Right ventricle myocardium superior (tissue), 1 donor: Measurements from ENCODE around the gene RPGR. TPM values are rescaled to one million over a fixed set of nuclear protein-coding genes. Genes with fewer than 3 reads are reported as not detected.

Experiments used
- ATAC-seq: fragments of 200-7000 bp; cut with Tn5 transposase; one replicate; pipeline ENCODE4 v1.9.1; 2020; ENCODE audit warnings: mild to moderate bottlenecking; ENCODE audit not compliant: poor library complexity
- DNase-seq: peaks from one replicate; pipeline ENCODE4 v3.0.0-alpha.2; 2020
- intact Hi-C: fragments of 100-400 bp; cut with DNase I; formaldehyde crosslinking; loops from one replicate; pipeline ENCODE4 v1.11.2; 2022
- long read RNA-seq: library from polyadenylated mRNA; unstranded; transcript quantifications from one replicate; pipeline ENCODE4 v2.0.0, GENCODE V29; 2021
- total RNA-seq: library from RNA; stranded (reverse); fragmentation: NEBNext Ultra II Directional; extraction: Animal tissue kit (Norgen Biotek cat#: 25700); gene quantifications from one replicate; pipeline ENCODE4 v1.2.1, GENCODE V29; 2021
- donor health status: DM: no; HTN: yes; CAD: no; lungs with severe emphysema.

RPGR gene
- 3.5 TPM for total RNA-seq
- long read RNA-seq, transcript RPGR-201 (19 exons, 3,108 nt), result major isoform, 5 of 7 reads
- long read RNA-seq, partial matches to known transcripts, result 0 of 7 reads
- long read RNA-seq, other reads (novel, unspliced or antisense), result 2 of 7 reads

GRCh38 chrX:38327007-38327774 lies at the start of gene RPGR:
TSS of gene RPGR (minus strand) at chrX:38327509. CDS start at chrX:38327367, 142 bp downstream.
- ATAC-seq, result peak; percentile 99
- DNase-seq, result peak; percentile 95
- intact Hi-C loops, result no loop called here

- intact Hi-C loops, result no loop called here
- ATAC-seq, result no peak
- DNase-seq, result no peak
These were observed 49.4 kb upstream of the RPGR start for GRCh38 chrX:38376747-38377146.

GRCh38 chrX:38375891-38376290 lies 48.6 kb upstream of the RPGR start:
- DNase-seq (no peak), ATAC-seq (no peak)
- intact Hi-C loops, result no loop called here

- DNase-seq, result no peak
- intact Hi-C loops, result no loop called here
- no peak for ATAC-seq
These were observed 47.1 kb upstream of the RPGR start for GRCh38 chrX:38374431-38374830.

- no peak for ATAC-seq
- DNase-seq, result no peak
These were observed 44.3 kb upstream of the RPGR start for GRCh38 chrX:38371641-38372040.

GRCh38 chrX:38368774-38369173 lies 41.5 kb upstream of the RPGR start:
- intact Hi-C loops, result no loop called here
- no peak for ATAC-seq
- DNase-seq, result no peak

More at GRCh38 chrX:38371641-38372040, 44.3 kb upstream of the RPGR start:
- intact Hi-C loops, result no loop called here

GRCh38 chrX:38365954-38366353 lies 38.6 kb upstream of the RPGR start:
- intact Hi-C loops, result no loop called here
- DNase-seq (no peak), ATAC-seq (no peak)

GRCh38 chrX:38363046-38363445 lies 35.7 kb upstream of the RPGR start:
- DNase-seq, result no peak
- intact Hi-C loops, result no loop called here
- no peak for ATAC-seq

GRCh38 chrX:38357747-38358673 lies 30.7 kb upstream of the RPGR start:
- ATAC-seq (no peak), DNase-seq (no peak)
- intact Hi-C loops, result no loop called here

GRCh38 chrX:38356401-38356800 lies 29.1 kb upstream of the RPGR start:
- intact Hi-C loops, result no loop called here
- DNase-seq, result no peak
- ATAC-seq, result no peak

- DNase-seq, result no peak
- no peak for ATAC-seq
- intact Hi-C loops, result no loop called here
These were observed 25.1 kb upstream of the RPGR start, which contains the start of gene OTC for GRCh38 chrX:38352362-38352761. TSS of gene OTC (plus strand) at chrX:38352604. CDS start at chrX:38352697, 93 bp downstream.

- DNase-seq (no peak), ATAC-seq (no peak)
- intact Hi-C loops, result no loop called here
These were observed 24.0 kb upstream of the RPGR start for GRCh38 chrX:38351346-38351745.

- ATAC-seq (no peak), DNase-seq (no peak)
- intact Hi-C loops, result no loop called here
These were observed 19.8 kb upstream of the RPGR start for GRCh38 chrX:38347136-38347535.

- intact Hi-C loops, result no loop called here
- ATAC-seq, result no peak
These were observed 18.8 kb upstream of the RPGR start for GRCh38 chrX:38346150-38346549.

GRCh38 chrX:38342853-38343778 lies 15.8 kb upstream of the RPGR start:
- DNase-seq (no peak), ATAC-seq (no peak)
- intact Hi-C loops, result no loop called here

More at GRCh38 chrX:38346150-38346549, 18.8 kb upstream of the RPGR start:
- no peak for DNase-seq

GRCh38 chrX:38341442-38341841 lies 14.1 kb upstream of the RPGR start:
- DNase-seq, result no peak
- ATAC-seq, result no peak
- intact Hi-C loops, result no loop called here

GRCh38 chrX:38336538-38337240 lies 9.4 kb upstream of the RPGR start:
- intact Hi-C loops, result no loop called here
- no peak for DNase-seq
- ATAC-seq, result no peak

GRCh38 chrX:38335382-38335781 lies 8.1 kb upstream of the RPGR start:
- no peak for ATAC-seq
- intact Hi-C loops, result no loop called here
- DNase-seq, result no peak
